Coronary artery (tissue), 2 donors: ENCODE results near the gene BCL2.

ENCODE experiments used
- DNase-seq: peaks from one replicate; pipeline ENCODE4 v3.0.0-alpha.2; 2017; ENCODE audit warnings: low spot score
- H3K27ac ChIP-seq, 2 donors: fragments of 200-600 bp; sonication (generic); one replicate each; pipeline ENCODE4 v1.5.1; 2016 to 2019
- H3K4me3 ChIP-seq: fragments of 200-600 bp; sonication (generic); 2 replicates; pipeline ENCODE4 v1.5.1; 2016; ENCODE audit warnings: mild to moderate bottlenecking, moderate library complexity
- TF ChIP-seq, protein P1 (sequence below): fragments of 200-600 bp; sonication (generic); IDR thresholded peaks from one replicate; pipeline ENCODE4 v1.5.1; 2019; ENCODE audit warnings: antibody characterized with exemption

BCL2 gene

DNA sequence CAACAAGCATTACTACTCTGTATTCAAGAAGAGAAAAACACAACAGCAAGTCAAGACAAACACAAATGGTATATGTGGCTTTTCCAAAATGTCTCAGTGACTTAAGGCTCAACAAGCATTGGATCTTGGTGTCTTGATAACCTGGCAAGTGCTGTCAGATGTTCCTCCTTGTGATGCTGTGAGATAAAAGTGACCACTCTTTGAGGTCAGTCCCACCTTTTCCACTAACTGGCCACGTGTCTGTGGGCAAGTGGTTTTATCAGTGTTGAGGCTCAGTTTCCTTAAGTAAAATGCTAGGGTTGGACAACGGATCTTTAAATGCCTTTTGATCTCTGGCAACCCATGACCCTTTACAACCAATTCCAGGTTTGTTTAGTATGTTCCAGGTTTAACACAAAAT, 98.7 kb downstream of the BCL2 start:
- Histone ChIP-seq H3K4me3 (no peak overlapping the region), H3K27ac (no peak overlapping the region)
- TF ChIP-seq, protein P1, sequence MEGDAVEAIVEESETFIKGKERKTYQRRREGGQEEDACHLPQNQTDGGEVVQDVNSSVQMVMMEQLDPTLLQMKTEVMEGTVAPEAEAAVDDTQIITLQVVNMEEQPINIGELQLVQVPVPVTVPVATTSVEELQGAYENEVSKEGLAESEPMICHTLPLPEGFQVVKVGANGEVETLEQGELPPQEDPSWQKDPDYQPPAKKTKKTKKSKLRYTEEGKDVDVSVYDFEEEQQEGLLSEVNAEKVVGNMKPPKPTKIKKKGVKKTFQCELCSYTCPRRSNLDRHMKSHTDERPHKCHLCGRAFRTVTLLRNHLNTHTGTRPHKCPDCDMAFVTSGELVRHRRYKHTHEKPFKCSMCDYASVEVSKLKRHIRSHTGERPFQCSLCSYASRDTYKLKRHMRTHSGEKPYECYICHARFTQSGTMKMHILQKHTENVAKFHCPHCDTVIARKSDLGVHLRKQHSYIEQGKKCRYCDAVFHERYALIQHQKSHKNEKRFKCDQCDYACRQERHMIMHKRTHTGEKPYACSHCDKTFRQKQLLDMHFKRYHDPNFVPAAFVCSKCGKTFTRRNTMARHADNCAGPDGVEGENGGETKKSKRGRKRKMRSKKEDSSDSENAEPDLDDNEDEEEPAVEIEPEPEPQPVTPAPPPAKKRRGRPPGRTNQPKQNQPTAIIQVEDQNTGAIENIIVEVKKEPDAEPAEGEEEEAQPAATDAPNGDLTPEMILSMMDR = no peak
- no peak for DNase-seq

DNA sequence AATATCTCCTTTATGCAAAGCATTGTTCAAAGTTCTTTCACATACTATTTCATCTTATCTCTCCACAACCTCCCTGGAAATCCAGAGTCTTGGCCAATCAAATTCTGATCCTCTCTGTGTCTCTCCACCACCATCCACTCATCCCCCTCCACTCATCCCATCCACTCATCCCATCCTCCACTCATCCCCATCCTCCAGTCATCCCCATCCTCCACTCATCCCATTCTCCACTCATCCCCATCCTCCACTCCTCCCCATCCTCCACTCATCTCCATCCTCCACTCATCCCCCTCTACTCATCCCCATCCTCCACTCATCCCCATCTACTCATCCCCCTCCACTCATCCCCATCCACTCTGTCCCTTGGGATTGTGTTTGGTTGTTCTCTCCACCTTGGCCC, 101.1 kb downstream of the BCL2 start:
- no peak for DNase-seq
- H3K27ac ChIP-seq = no peak overlapping the region
- no peak overlapping the region for H3K4me3 ChIP-seq
- TF ChIP-seq, protein P1 = no peak

DNA sequence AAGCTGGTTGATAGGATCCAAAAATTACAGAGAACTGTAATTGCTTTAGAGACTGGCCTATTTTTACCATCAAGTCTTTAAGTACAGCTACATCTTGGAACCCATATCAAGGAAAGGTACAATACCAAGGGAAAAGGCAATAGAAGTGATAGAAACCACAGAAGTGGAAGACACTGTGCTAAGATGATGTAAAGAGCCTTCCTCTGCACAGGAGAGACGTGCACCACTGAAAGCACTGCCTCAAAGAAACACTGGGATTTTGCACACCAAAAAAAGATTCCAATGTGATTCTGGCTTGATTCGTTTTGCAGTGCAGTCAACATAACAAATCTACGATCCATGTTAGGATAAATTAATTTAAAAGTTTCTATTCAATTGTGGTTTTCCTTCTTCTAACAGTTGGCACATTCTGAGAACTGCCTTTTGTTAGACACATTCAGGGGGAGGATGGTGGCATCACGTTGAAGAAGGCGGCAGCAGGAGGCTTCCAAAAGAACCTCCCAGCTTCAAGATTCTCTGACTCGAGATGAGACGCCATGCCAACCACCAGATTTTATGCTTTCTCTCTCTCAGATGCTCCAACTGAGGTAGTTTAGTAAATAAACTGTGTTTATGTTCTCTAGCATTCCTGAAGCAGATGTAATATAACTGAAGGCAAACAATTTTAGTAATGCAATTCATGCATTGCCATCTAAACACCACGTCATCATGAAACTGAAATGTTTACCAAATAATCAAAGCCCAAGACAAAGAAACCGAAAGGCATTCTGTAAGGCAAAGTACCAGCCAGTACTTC, 102.9 kb downstream of the BCL2 start:
- no peak for DNase-seq
- TF ChIP-seq, protein P1 = no peak
- Histone ChIP-seq H3K4me3 (no peak overlapping the region), H3K27ac (no peak overlapping the region)

DNA sequence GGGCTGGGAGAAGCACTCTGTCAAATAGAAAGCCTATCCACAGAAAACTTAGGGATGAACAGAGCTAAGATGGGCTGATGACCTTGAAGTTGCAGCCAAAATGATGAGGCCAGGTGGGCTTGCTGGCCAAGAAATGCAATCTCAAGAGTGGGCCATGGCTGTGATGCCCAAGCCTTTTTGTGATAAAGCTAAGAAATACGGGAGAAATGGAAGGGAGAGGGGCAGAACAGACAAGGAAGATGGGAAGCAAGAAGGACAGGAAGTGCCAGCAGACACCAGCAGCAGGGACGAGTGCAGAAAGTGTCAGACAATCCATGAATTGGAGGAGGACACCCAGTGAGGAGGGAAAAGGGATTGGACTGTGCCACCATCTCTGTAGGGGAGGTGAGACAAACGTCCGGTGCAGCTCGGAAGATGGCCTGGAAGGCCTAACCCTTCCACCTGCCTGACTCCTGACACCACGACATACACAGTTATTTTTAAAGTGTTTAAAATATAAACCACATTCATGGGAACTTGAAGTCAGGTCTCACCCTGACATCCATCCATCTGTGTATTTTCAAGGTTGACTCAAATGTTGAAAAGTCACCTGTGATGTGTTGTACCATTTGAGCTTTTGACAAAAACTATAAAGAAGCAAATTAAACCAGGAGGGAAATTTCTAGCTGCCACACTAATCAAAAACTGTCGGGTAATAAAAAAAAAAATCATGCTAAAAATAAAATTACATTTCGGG, 105.5 kb downstream of the BCL2 start:
- Histone ChIP-seq H3K4me3 (no peak overlapping the region), H3K27ac (no peak overlapping the region)
- no peak for DNase-seq
- TF ChIP-seq, protein P1 = no peak

DNA sequence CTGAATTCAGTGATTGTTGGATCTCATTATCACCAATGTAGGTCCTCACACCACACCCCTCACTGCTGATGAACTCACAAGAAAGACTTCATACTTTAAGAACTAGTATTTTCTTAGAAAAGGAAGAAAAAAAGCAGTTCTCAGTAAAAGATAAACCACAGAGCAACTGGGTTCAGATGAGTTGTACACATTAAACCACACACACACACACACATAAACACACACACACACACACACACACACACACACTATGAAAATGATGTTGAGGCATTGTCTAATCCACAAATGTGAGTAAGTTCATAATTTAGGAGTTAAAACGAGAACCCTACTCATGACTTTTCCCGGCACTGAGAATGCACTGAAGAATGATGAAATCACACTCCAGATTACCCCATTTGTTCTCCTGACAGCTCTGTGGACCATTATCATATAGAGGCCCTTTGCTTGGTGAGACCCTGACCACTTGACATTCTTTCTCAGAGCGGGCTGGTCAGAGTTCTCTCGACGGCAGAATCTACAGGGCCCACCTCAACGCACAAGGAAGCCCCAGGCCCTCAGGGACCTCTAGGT, 106.2 kb downstream of the BCL2 start:
- no peak for DNase-seq
- Histone ChIP-seq H3K27ac (no peak overlapping the region), H3K4me3 (no peak overlapping the region)
- TF ChIP-seq, protein P1 = no peak

DNA sequence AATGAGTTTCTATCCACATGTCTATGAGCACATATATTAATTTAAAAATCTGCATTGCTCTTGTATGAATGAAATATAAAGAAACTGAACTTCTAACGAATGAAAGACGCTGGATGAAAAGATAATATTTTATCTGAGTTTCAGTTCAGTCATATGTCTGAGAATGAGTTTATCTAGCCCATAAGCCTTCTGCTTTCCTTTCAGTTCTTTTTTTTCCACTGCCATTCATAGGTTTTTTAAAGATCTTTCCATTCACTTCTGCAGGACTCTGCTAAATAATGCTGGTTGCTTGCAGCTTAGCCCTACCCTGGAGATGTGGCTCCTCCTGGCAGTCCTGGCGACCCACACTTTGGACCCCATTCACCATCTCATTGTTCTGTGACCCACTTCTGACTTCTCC, 109.0 kb downstream of the BCL2 start:
- no peak overlapping the region for H3K27ac ChIP-seq
- no peak overlapping the region for H3K4me3 ChIP-seq
- TF ChIP-seq, protein P1 = no peak
- DNase-seq = no peak
